ENCODE measurements around the gene KREMEN1. TPM values are rescaled to one million over a fixed set of nuclear protein-coding genes. Genes with fewer than 3 reads are reported as not detected.
A peak's percentile ranks its signal among the peaks of the same experiment; 100 is the strongest.

KREMEN1 gene
- total and polyA plus RNA-seq, 9 of the 15 experiments (the other 6 are each of a cell fraction or from before 2014, with no cell fraction given): 0.69 to 11.5 (median 4.3) TPM

DNA sequence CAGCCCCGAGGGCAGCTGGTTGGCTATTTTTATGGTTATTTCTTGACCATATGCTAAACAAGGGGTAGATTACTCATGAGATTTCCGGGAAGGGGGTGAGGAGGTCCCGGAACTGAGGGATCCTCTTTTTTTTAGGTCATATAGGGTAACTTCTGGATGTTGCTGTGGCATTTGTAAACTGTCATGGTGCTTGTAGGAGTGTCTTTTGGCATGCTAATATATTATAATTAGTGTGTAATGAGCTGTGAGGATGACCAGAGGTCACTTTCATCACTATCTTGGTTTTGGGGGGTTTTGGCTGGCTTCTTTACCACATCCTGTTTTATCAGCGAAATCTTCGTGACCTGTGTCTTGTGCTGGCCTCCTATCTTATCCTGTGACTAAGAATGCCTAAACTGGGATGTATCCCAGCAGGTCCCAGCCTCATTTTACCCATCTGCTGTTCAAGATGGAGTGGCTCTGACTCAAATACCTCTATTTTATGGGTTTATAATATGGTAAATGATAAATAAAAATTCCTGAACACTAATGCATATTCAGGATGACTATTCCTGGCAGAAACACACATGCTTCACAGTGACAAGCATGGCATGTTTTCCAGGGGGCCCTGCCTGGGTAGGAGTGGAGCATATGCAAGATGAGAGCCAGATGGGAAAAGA lies 11.2 kb downstream of the KREMEN1 start (continued):
- TF ChIP-seq, protein P1, sequence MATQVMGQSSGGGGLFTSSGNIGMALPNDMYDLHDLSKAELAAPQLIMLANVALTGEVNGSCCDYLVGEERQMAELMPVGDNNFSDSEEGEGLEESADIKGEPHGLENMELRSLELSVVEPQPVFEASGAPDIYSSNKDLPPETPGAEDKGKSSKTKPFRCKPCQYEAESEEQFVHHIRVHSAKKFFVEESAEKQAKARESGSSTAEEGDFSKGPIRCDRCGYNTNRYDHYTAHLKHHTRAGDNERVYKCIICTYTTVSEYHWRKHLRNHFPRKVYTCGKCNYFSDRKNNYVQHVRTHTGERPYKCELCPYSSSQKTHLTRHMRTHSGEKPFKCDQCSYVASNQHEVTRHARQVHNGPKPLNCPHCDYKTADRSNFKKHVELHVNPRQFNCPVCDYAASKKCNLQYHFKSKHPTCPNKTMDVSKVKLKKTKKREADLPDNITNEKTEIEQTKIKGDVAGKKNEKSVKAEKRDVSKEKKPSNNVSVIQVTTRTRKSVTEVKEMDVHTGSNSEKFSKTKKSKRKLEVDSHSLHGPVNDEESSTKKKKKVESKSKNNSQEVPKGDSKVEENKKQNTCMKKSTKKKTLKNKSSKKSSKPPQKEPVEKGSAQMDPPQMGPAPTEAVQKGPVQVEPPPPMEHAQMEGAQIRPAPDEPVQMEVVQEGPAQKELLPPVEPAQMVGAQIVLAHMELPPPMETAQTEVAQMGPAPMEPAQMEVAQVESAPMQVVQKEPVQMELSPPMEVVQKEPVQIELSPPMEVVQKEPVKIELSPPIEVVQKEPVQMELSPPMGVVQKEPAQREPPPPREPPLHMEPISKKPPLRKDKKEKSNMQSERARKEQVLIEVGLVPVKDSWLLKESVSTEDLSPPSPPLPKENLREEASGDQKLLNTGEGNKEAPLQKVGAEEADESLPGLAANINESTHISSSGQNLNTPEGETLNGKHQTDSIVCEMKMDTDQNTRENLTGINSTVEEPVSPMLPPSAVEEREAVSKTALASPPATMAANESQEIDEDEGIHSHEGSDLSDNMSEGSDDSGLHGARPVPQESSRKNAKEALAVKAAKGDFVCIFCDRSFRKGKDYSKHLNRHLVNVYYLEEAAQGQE (IDR thresholded peaks at IDR 0.05; ENCODE audit: borderline replicate concordance): peak; percentile 21; the same call in 1 of the 2 replicates
- TF ChIP-seq, protein P1 (CRISPR knock-in tag; IDR thresholded peaks at IDR 0.05; ENCODE audit: low read depth): no peak
- TF ChIP-seq OTX1 (CRISPR knock-in tag; IDR thresholded peaks at IDR 0.05) (no peak), ZKSCAN3 (CRISPR knock-in tag; IDR thresholded peaks at IDR 0.05) (no peak), NFIC (IDR thresholded peaks at IDR 0.05) (no peak), MCM5 (IDR thresholded peaks at IDR 0.05; ENCODE audit: low read depth) (no peak), EP300 (IDR thresholded peaks at IDR 0.05; ENCODE audit: low read length) (peak; percentile 45; the same call in 1 of the 2 replicates), ZSCAN29 (IDR thresholded peaks at IDR 0.05) (no peak), LEF1 (IDR thresholded peaks at IDR 0.05) (no peak), GABPA (tag; conservative IDR thresholded peaks at IDR 0.05; ENCODE audit: low read depth) (peak; percentile 71), FOXK1 (CRISPR knock-in tag; IDR thresholded peaks at IDR 0.05; ENCODE audit: borderline replicate concordance) (no peak), THRA (IDR thresholded peaks at IDR 0.05) (no peak), FOSL1 (tag; conservative IDR thresholded peaks at IDR 0.05) (peak; percentile 83), BACH1 (tag; IDR thresholded peaks at IDR 0.05) (peak; percentile 81; the same call in 1 of the 2 replicates), HNRNPL (IDR thresholded peaks at IDR 0.05; ENCODE audit: low read depth, low read length) (no peak), ZBTB26 (CRISPR knock-in tag; IDR thresholded peaks at IDR 0.05) (no peak), HDGF (IDR thresholded peaks at IDR 0.05) (no peak)
- TF ChIP-seq, protein P2, sequence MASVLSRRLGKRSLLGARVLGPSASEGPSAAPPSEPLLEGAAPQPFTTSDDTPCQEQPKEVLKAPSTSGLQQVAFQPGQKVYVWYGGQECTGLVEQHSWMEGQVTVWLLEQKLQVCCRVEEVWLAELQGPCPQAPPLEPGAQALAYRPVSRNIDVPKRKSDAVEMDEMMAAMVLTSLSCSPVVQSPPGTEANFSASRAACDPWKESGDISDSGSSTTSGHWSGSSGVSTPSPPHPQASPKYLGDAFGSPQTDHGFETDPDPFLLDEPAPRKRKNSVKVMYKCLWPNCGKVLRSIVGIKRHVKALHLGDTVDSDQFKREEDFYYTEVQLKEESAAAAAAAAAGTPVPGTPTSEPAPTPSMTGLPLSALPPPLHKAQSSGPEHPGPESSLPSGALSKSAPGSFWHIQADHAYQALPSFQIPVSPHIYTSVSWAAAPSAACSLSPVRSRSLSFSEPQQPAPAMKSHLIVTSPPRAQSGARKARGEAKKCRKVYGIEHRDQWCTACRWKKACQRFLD (CRISPR knock-in tag; IDR thresholded peaks at IDR 0.05): peak; percentile 80
